HG02884 (cell line): ENCODE data around the gene APBB1IP.

ENCODE experiments used
- ATAC-seq: cut with Tn5 transposase; IDR thresholded peaks from one replicate; pipeline ENCODE4 v1.9.1; 2021; ENCODE audit warnings: mild to moderate bottlenecking, moderate library complexity; ENCODE audit not compliant: unreplicated experiment

Gene APBB1IP

DNA sequence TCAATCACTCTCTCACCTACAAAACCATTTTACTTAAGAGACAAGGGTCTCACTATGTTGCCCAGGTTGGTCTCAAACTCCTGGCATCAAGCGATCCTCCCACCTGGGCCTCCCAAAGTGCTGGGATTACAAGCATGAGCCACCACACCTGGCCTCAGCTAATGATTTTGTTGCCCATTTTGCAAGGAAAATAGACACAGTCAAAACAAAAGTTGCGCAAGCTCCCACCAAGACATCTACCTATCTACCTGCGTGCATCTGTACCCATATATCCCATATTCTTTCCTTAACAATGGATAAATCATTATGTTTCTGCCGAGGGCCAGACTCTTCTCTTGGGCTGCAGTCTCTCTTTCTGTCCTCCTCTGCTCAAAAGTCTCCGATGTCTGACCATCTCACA, 67.3 kb downstream of the APBB1IP start:
- no peak for ATAC-seq

GRCh38 chr10:26506736-26507135, 68.6 kb downstream of the APBB1IP start:
- no peak for ATAC-seq

DNA sequence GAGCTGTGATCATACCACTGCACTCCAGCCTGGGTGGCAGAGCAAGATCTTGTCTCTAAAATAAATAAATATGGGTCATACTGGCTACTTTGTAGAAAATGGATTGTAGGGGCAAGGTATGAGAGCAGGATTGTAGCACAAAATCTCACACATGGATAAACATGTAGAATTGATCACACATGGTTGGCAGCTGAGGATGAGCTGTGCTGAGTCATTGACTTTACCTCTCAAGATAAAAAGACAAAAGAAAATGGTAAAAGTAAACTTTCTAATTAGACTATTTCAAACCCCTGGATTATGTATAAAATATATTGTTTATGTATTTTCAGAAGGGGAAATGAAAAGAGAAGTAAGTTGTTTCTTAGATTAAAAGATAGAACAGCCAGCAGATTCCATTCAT, 69.3 kb downstream of the APBB1IP start:
- no peak for ATAC-seq

DNA sequence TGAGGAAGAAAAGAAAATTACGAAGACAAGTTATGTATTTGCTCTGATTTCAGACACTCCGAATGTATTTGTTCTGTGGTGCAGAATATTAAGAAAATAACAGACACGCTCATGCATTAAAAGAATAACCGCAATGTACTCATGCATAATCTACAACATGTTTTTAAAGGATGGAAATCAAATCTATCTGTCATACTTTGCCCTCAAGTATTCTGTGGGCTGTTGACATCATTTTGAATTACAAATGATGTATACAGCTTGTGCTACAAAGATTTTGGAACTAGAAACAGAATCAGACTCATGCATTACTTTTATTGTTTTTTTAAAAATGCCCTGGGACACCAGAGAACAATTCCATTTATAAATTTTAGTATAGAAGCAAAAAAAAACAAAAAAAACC, 69.9 kb downstream of the APBB1IP start:
- no peak for ATAC-seq

- ATAC-seq, result no peak
Observed at GRCh38 chr10:26509307-26509706, 71.2 kb downstream of the APBB1IP start.

DNA sequence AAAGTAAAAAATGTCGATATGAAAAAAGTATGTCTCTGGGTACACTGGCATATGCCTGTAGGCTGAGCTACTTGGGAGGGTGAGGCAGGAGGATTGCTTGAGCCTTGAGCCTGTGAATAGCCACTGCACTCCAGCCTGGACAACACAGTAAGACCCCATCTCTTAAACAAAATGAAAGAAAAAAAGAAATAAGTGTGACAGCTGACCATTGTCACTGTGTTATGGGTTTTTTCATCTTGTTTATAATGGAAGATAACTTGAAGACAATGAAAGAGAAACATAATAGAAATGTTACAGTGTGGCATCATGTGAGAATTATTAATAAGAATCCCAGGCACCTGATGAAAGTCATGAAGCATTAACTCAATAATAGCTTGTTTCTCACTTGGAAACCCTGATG, 75.0 kb downstream of the APBB1IP start:
- no peak for ATAC-seq

DNA sequence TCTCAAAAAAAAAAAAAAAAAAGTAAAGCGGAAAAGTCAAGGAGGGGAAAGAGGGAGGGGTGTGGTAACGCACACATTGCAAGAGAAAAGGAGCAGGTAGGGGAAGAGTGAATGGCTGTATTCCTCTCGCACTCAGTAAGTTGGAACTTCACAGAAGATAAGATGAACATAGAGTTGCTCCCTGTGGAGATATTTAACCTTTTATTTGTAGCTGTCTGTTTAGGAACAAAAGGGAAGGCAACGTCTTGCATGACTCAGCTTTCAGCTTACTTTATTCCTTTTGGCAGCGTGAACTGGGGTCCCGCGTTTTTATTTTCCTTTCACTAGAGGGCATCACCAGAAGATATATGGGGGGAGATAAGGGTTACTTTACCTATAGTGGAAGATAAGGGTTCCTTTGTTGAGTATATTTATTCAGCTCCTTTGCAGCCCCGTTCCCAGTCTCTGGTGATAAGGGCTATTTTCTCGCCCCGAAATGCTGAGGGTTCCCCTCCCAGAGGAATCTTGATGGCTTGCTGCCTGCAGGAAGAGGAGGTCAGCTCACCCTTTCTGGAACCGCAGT, 78.5 kb downstream of the APBB1IP start:
- no peak for ATAC-seq

- no peak for ATAC-seq
Observed at GRCh38 chr10:26517141-26517867, 79.2 kb downstream of the APBB1IP start.

- no peak for ATAC-seq
Observed at GRCh38 chr10:26519803-26520202, 81.7 kb downstream of the APBB1IP start.

GRCh38 chr10:26520575-26520974, 82.4 kb downstream of the APBB1IP start:
- ATAC-seq, result no peak

GRCh38 chr10:26524161-26524896, 86.2 kb downstream of the APBB1IP start:
- no peak for ATAC-seq

DNA sequence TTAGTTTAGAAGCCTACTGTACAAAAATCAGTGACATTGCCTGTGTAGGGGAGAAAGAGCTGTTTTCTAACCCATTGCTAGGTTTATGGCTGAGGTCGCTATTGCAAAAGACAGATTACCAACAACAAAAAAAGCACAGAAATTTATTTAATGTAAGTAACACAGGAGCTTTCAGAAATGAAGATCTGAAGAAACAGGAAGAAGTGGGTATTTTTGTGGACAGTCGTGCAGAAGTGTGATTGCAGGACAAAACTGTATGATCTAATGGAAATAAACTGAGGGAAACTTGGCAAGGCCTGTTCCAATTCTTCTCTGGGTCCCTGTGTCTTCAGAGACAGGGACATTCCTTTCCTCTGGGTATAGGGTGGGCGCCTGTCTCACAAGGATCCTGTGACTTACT, 87.4 kb downstream of the APBB1IP start:
- ATAC-seq, result no peak

- no peak for ATAC-seq
Observed at GRCh38 chr10:26527018-26527417, 88.9 kb downstream of the APBB1IP start.

DNA sequence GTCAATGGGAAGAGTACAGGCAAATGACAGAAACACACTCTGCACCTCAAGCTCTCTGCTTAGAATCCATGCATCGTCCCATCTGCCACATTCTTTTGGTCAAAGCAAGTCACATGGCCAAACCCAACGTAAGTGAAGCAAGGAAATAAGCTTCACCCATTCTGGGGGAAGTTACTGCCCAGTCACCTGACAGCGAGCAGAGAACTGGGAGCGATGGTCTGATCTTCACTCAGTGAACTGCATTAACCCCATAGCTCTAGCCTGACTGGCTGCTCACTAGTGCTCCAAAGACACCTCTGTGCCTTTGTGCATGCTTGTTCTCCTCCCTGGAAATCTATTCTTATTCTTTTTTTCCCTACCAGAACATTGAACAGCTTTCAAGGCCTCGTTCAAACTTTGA, 89.9 kb downstream of the APBB1IP start:
- no peak for ATAC-seq

- peak; percentile 89 for ATAC-seq
Observed at GRCh38 chr10:26528715-26529393, 90.7 kb downstream of the APBB1IP start.

- no peak for ATAC-seq
Observed at GRCh38 chr10:26534384-26534783, 96.2 kb downstream of the APBB1IP start.

DNA sequence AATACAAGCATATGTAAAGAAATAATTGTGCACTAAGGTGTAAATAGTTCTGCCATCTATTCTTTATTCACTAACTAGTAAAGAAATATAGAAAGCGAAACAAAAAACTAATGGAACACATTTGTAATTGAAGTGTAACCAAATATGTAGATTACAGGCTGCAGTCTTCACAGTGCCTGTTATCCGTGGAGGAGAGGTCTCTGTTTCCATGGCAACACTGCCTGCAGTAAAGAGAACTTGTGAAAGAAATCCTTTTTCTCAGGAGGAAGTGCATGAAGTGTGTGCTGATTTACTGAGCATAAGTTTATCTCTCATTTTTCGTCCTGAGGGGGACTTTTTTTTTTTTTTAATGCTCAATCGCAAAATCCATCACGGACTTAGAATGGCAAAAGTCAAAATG, 102.5 kb downstream of the APBB1IP start:
- peak; percentile 43 for ATAC-seq

GRCh38 chr10:26543567-26544306, 105.6 kb downstream of the APBB1IP start:
- ATAC-seq, result peak; percentile 75

- no peak for ATAC-seq
Observed at GRCh38 chr10:26544932-26545331, 106.8 kb downstream of the APBB1IP start.

GRCh38 chr10:26550774-26551526, 112.8 kb downstream of the APBB1IP start:
- ATAC-seq, result no peak
